Dermis blood vessel endothelial cell (primary cell): Measurements from ENCODE around the gene NAALADL2. TPM values are rescaled to one million over a fixed set of nuclear protein-coding genes. Genes with fewer than 3 reads are reported as not detected.
"Not testable (repeated sequence)": the region's sequence is repeated elsewhere in the genome, so short reads cannot be mapped to it uniquely, and the experiment has no call there.

Experiments used
- DNase-seq: peaks from one replicate; pipeline ENCODE4 v3.0.0; 2010
- total RNA-seq: library from RNA; depleted of rRNA; stranded (reverse); fragments of >200 nt; gene quantifications from 2 replicates; pipeline ENCODE4 v1.2.3, GENCODE V29; 2014

The NAALADL2 gene
- total RNA-seq, 1 donor from 2014 or later, result 1.4 TPM

- no peak for DNase-seq
Observed at GRCh38 chr3:175270866-175271265, 411.7 kb downstream of the NAALADL2 start.

GRCh38 chr3:175271465-175271864 lies 412.3 kb downstream of the NAALADL2 start:
- not testable (repeated sequence) for DNase-seq

DNA sequence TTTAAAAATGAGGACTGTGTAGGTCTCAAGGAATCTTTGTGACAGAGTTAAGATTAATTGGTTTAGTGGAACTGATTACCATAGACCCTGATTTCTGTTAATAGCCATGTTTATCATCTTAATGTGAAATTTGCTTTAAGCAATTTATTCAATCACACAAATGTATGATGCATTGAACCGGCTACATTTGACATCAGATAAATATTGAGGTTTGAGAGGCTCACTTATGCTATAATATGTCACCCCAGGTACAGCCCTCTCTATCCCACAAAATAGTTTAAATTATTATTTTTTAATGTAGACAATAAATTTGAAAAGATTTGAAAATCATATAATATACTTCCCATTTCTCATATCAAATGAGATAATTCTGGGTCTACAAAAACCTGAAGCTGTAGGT lies 413.3 kb downstream of the NAALADL2 start:
- DNase-seq, result no peak

- DNase-seq, result no peak
Observed at GRCh38 chr3:175273573-175273972, 414.4 kb downstream of the NAALADL2 start.

GRCh38 chr3:175274056-175274455 lies 414.9 kb downstream of the NAALADL2 start:
- no peak for DNase-seq

DNA sequence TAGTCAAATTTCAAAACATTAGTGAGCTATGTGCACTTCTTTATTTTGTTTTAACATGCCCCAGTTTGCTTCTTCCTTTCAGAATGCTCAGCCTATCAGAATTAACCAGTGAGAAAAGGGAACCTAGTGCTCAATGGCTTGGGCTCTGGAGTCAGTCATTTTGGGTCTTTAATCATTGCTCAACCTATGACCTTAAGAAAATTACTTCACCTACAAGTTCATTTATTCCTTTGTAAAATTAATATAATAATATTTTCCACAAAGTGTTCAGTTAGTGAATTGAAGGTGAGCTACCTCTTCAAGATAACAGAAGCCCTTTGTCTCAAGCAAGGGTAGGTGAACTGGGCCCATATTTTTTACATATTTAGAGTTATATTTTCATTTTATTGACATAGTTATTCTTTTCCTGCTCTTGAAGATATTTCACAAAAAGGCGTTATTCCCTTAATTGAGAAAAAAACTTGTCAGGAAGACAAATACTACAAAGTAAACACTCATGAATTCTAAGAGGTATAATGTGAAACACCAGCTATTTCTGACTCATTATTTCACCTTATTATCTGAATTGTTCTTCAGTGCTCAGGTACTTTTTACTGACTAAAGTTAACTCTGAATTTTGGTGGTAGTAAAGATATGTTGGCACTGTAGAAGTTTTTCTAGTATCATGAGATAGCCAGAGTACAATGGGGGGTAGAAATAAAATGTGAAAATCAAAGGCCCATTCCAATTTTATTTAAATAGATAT lies 415.5 kb downstream of the NAALADL2 start:
- no peak for DNase-seq

GRCh38 chr3:175278680-175279079 lies 419.5 kb downstream of the NAALADL2 start:
- no peak for DNase-seq

GRCh38 chr3:175279457-175279856 lies 420.3 kb downstream of the NAALADL2 start:
- DNase-seq, result no peak

DNA sequence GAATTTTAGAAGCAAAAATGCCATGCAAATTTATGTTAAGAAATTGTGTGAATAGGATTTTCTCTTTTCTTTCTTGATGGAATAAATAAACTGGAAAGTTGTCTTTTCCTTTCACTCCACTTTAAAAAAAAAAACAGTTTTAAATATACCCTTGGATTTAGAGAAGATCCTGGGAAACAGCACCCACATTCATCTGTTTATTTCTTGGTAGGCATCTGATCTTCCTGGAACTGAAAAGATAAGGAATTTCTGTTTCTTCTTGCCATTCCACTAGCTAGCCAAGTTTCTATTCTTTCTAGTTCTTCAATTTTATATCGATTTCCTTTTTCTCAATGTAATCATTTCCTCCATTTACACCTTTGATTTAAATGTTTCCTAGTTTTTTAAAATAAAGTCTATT lies 420.8 kb downstream of the NAALADL2 start:
- DNase-seq, result no peak

GRCh38 chr3:175287361-175287963 lies 428.3 kb downstream of the NAALADL2 start:
- DNase-seq, result no peak

DNA sequence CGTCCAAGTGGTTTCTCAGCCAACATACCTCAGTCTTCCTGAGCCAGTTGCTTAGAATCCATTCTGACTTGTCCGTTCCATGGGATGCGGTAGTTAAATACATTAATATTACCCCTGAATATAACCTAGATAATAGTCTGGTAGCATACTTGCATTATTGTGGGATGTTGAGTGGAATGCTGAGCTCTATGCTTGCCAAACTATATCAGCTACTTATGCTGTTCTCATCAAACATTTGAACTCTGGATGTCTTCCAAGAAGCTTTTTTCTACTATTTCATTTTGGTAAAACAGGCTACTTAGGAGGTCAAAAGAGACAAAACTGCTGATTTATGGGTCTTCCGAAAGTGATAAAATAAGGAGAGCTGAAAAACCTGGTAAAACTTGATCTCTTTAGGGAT lies 429.5 kb downstream of the NAALADL2 start:
- no peak for DNase-seq

- DNase-seq, result no peak
Observed at GRCh38 chr3:175294793-175295192, 435.7 kb downstream of the NAALADL2 start.

DNA sequence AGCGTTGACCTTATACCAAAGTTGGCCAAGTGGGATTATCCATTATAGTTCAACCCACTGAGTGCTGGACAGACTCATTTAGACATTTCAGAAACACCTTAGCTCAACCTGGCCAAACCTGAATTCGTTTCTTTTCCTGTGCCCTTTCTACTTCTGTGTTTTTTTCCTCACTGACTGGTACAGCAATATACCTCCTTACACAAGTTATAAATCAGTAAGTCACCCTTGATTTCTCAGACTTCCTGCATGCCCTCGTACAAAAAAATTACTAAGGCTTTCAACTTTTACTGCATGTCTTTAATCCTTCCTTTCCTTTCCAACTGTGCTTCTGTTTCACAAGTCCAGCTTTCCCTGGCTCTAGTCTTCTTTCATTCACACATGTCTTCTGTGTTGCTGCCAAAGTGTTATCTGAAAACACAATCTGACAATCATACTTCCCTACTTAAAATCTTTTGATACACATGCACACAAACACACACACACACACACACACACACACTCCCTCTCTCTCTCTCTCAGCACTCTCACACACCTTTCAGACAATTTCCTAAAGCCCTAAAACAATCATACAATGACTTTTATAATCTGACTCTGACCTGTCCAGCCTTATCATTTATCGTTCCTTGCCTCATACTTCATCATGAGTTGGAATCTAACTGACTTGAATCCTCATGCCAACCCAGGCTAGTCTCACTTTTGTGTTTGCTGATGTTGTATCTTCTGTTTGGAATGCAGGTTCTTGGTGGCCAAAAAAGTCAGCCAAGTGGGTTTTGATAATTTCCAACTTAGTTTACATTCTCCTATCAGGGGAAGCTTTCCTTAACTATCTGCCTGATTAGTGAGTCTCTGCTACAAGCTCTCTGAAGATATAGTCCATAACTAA lies 436.4 kb downstream of the NAALADL2 start:
- DNase-seq, result no peak

DNA sequence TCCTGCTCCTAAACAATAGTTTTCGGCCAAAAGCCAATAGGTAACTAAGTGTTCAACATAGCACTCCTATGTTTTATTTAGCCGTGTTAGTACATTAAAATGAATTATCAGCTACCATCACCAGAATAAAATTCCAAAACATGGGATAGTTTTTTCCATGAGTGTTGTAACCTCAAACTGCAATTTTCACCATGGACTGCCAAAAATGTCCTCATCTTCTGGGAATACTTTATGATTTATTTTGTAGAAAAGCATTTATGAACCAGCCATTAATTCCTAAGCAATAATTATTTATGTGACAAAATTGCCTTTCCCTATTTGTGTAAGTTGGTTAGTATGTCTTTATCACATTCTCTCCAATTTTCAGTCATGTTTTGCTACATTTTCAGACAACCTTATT lies 438.1 kb downstream of the NAALADL2 start:
- DNase-seq, result no peak

DNA sequence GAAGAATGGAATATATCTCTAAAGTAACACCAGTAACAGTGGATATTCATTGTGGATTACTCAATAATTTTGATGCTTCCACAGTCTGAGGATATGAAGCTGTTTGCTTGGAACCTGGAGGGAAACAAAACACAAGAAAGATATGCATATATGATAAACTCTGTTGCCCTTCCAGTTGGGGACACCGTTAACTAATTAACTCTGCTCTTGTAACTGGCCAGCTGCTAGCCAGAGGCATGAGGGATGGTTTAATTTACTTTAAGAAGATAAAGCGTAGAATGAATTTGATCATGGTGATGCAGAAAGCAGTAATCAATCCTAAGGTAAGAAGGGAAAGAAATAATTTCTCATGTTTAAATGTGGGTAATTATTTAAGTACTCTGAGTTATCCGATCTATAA lies 442.6 kb downstream of the NAALADL2 start:
- no peak for DNase-seq

- no peak for DNase-seq
Observed at GRCh38 chr3:175304404-175304803, 445.3 kb downstream of the NAALADL2 start.

GRCh38 chr3:175307642-175308041 lies 448.5 kb downstream of the NAALADL2 start:
- no peak for DNase-seq

- no peak for DNase-seq
Observed at GRCh38 chr3:175308097-175308496, 449.0 kb downstream of the NAALADL2 start.

- no peak for DNase-seq
Observed at GRCh38 chr3:175310046-175310445, 450.9 kb downstream of the NAALADL2 start.

DNA sequence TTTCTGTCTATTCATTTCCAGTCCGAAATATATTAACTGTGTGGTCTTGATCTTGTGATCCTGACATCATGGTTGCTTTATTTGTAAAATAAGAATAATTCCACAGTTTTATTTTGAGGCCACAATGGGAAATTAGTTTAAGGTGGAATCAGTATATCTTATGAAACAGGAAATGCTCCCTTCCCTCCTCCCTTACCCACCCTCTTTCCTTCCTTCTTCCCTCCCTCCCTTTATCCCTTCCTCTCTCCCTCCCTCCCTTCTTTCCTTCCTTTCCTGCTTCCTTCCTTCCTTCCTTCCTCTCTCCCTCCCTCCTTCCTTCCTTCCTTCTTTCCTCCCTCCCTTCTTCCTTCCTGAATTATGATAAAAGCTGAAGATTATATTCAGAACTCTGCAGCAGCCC lies 452.3 kb downstream of the NAALADL2 start:
- no peak for DNase-seq

DNA sequence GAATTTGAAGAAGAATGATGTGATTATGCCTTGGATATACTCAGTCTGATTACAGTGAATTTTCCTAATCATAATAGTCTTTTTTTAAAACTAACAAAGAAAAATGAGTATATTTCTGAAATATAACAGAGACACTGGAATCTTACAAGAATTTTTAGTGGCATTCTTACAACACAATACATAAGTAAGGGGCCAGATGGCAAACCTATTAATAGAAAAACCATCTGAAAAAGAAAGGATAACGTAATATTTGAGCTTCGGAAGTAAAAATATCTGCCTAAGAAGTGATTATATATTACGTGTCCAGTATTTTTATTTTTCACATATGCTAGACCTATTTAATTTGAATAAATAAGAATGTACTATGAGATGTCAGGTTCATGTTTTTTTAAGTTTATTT lies 452.8 kb downstream of the NAALADL2 start:
- DNase-seq, result no peak

DNA sequence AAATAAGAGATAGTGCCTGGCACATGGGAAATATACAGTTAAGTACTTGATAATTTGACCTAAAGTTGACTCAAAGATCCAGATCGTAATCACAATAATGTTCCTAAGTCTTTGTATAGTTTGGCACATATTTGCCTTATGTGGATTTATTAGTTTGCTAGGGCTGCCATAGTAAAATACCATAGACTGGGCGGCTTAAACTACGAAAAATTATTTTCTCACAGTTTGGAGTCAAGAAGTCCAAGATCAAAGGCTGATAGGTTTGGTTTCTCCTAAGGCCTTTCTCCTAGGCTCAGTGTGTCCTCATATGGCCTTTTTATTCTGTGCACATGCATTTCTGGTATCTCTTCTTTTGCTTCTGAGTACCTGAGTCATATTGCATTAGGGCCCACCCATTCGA lies 453.7 kb downstream of the NAALADL2 start:
- DNase-seq, result no peak

GRCh38 chr3:175316799-175317198 lies 457.7 kb downstream of the NAALADL2 start:
- DNase-seq, result no peak

- DNase-seq, result no peak
Observed at GRCh38 chr3:175325440-175325839, 466.3 kb downstream of the NAALADL2 start.
